ENCODE data around the gene DUSP6. TPM values are rescaled to one million over a fixed set of nuclear protein-coding genes. Genes with fewer than 3 reads are reported as not detected.

DUSP6 gene
- total and polyA plus RNA-seq, 2 of the 13 experiments (the other 11 are each of a cell fraction or from before 2014, with no cell fraction given): 40.9 to 161 TPM

DNA sequence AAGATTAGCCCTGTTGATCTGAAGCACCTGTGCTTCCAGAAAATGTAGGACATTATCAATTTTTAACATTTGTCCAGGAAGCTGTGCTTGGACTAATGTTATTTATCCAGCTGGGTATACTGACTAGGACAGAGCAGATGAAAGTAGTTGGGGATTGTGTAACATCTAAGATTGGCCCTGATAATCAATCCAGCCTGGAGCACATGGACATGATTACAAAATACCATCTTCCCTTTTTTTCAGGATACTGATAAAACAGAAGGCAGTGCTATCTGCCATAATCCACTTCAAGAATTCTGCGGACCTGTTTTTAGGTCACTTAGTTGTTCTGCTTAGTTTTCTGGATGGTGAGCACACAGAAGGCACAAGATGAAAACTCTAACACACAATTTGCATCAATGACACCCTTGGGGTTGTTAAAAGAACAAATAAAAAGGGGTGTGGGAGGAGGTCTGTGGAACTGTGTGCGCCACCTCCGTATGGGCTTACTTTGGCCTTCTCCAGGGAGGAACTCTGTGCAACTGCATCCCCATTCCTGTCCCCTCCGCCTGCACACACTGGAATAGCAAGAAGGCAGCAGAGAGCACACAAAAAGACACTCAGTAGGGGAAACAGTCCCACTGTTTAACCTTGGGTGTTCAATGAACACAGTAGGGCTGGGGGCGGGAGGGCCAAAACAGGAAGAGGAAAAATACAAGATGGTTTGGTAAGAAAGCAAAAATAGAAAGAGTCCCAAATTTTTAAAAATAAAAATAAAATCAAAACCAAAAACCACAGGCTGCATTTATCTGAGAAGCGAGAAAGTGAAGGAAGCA lies 31.1 kb upstream of the DUSP6 start (continued):
- TF ChIP-seq GATAD1 (CRISPR knock-in tag; IDR thresholded peaks at IDR 0.05): 0 out of 2 replicates have a peak, but pooled peaks have one; percentile 23
- TF ChIP-seq RBFOX2 (IDR thresholded peaks at IDR 0.05; ENCODE audit: low read depth, low read length): no peak
- TF ChIP-seq HNRNPUL1 (IDR thresholded peaks at IDR 0.05; ENCODE audit: low read depth, low read length): no peak
- peak; percentile 97 for TF ChIP-seq NCOA2 (CRISPR knock-in tag; IDR thresholded peaks at IDR 0.05)
- TF ChIP-seq SPEN (CRISPR knock-in tag; IDR thresholded peaks at IDR 0.05; ENCODE audit: low read depth): no peak
- TF ChIP-seq, protein P1, sequence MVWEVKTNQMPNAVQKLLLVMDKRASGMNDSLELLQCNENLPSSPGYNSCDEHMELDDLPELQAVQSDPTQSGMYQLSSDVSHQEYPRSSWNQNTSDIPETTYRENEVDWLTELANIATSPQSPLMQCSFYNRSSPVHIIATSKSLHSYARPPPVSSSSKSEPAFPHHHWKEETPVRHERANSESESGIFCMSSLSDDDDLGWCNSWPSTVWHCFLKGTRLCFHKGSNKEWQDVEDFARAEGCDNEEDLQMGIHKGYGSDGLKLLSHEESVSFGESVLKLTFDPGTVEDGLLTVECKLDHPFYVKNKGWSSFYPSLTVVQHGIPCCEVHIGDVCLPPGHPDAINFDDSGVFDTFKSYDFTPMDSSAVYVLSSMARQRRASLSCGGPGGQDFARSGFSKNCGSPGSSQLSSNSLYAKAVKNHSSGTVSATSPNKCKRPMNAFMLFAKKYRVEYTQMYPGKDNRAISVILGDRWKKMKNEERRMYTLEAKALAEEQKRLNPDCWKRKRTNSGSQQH (CRISPR knock-in tag; IDR thresholded peaks at IDR 0.05; ENCODE audit: low read depth): no peak
- TF ChIP-seq ZNF598 (CRISPR knock-in tag; IDR thresholded peaks at IDR 0.05; ENCODE audit: borderline replicate concordance): no peak
- TF ChIP-seq, protein P2, sequence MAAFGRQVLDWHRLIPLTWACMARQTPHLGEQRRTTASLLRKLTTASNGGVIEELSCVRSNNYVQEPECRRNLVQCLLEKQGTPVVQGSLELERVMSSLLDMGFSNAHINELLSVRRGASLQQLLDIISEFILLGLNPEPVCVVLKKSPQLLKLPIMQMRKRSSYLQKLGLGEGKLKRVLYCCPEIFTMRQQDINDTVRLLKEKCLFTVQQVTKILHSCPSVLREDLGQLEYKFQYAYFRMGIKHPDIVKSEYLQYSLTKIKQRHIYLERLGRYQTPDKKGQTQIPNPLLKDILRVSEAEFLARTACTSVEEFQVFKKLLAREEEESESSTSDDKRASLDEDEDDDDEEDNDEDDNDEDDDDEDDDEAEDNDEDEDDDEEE (CRISPR knock-in tag; IDR thresholded peaks at IDR 0.05): no peak
- peak; percentile 84 for TF ChIP-seq NAIF1 (CRISPR knock-in tag; IDR thresholded peaks at IDR 0.05; ENCODE audit: borderline replicate concordance)
- TF ChIP-seq ARHGAP35 (CRISPR knock-in tag; IDR thresholded peaks at IDR 0.05; ENCODE audit: borderline replicate concordance): no peak
- no peak for TF ChIP-seq POLR2AphosphoS2 (IDR thresholded peaks at IDR 0.05; ENCODE audit: low read depth, low read length)
- TF ChIP-seq, protein P3, sequence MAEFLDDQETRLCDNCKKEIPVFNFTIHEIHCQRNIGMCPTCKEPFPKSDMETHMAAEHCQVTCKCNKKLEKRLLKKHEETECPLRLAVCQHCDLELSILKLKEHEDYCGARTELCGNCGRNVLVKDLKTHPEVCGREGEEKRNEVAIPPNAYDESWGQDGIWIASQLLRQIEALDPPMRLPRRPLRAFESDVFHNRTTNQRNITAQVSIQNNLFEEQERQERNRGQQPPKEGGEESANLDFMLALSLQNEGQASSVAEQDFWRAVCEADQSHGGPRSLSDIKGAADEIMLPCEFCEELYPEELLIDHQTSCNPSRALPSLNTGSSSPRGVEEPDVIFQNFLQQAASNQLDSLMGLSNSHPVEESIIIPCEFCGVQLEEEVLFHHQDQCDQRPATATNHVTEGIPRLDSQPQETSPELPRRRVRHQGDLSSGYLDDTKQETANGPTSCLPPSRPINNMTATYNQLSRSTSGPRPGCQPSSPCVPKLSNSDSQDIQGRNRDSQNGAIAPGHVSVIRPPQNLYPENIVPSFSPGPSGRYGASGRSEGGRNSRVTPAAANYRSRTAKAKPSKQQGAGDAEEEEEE (CRISPR knock-in tag; IDR thresholded peaks at IDR 0.05; ENCODE audit: borderline replicate concordance): 0 out of 2 replicates have a peak, but pooled peaks have one; percentile 37
- no peak for TF ChIP-seq FIP1L1 (IDR thresholded peaks at IDR 0.05; ENCODE audit: borderline replicate concordance, insufficient read depth, low read depth, low read length)
- TF ChIP-seq, protein P4, sequence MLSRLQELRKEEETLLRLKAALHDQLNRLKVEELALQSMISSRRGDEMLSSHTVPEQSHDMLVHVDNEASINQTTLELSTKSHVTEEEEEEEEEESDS (CRISPR knock-in tag; IDR thresholded peaks at IDR 0.05; ENCODE audit: borderline replicate concordance): no peak
- no peak for TF ChIP-seq HOXA7 (CRISPR knock-in tag; IDR thresholded peaks at IDR 0.05)
- TF ChIP-seq PITX1 (CRISPR knock-in tag; IDR thresholded peaks at IDR 0.05): peak; percentile 96
- peak; percentile 91 for TF ChIP-seq ARNTL (CRISPR knock-in tag; IDR thresholded peaks at IDR 0.05)
- no peak for TF ChIP-seq ZNF83 (CRISPR knock-in tag; IDR thresholded peaks at IDR 0.05; ENCODE audit: borderline replicate concordance)
- TF ChIP-seq KLF16 (CRISPR knock-in tag; IDR thresholded peaks at IDR 0.05): peak in 1 of 2 experiments; percentile 60; a peak in 1 of 4 replicates
- TF ChIP-seq, protein P5, sequence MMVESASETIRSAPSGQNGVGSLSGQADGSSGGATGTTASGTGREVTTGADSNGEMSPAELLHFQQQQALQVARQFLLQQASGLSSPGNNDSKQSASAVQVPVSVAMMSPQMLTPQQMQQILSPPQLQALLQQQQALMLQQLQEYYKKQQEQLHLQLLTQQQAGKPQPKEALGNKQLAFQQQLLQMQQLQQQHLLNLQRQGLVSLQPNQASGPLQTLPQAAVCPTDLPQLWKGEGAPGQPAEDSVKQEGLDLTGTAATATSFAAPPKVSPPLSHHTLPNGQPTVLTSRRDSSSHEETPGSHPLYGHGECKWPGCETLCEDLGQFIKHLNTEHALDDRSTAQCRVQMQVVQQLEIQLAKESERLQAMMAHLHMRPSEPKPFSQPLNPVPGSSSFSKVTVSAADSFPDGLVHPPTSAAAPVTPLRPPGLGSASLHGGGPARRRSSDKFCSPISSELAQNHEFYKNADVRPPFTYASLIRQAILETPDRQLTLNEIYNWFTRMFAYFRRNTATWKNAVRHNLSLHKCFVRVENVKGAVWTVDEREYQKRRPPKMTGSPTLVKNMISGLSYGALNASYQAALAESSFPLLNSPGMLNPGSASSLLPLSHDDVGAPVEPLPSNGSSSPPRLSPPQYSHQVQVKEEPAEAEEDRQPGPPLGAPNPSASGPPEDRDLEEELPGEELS (CRISPR knock-in tag; IDR thresholded peaks at IDR 0.05): peak; percentile 95
